Esophagus mucosa (tissue), 1 donor: ENCODE measurements around the gene GMPR2. TPM values are rescaled to one million over a fixed set of nuclear protein-coding genes. Genes with fewer than 3 reads are reported as not detected.

Experiments used
- ATAC-seq: fragments of 200-7000 bp; cut with Tn5 transposase; one replicate; pipeline ENCODE4 v1.9.1; 2020
- total RNA-seq: library from RNA; stranded (reverse); gene quantifications from one replicate; pipeline ENCODE4 v1.2.4, GENCODE V29; 2023
- donor health status: DM: yes; HTN: yes; CAD: no.

Gene GMPR2
- total RNA-seq, 1 donor from 2014 or later, result 38.9 TPM

- ATAC-seq, result no peak
These were observed 37.3 kb downstream of the GMPR2 start for GRCh38 chr14:24269910-24270536.

GRCh38 chr14:24270537-24271133, 37.9 kb downstream of the GMPR2 start:
- ATAC-seq, result no peak

GRCh38 chr14:24271134-24271833, 38.6 kb downstream of the GMPR2 start, which contains the start of gene RABGGTA:
TSS of gene RABGGTA (minus strand) at chr14:24271597. CDS start at chr14:24271115, 482 bp downstream.
- peak; percentile 80 for ATAC-seq

- ATAC-seq, result no peak
These were observed 39.1 kb downstream of the GMPR2 start for GRCh38 chr14:24271834-24272263.

- peak; percentile 11 for ATAC-seq
These were observed 39.7 kb downstream of the GMPR2 start for GRCh38 chr14:24272467-24272866.

- ATAC-seq, result peak; percentile 26
These were observed 40.8 kb downstream of the GMPR2 start for GRCh38 chr14:24273422-24273998.

- ATAC-seq, result peak; percentile 73
These were observed 41.4 kb downstream of the GMPR2 start for GRCh38 chr14:24274101-24274543.

- no peak for ATAC-seq
These were observed 44.3 kb downstream of the GMPR2 start for GRCh38 chr14:24277071-24277470.

- no peak for ATAC-seq
These were observed 45.0 kb downstream of the GMPR2 start for GRCh38 chr14:24277606-24278321.

GRCh38 chr14:24278424-24278823, 45.7 kb downstream of the GMPR2 start:
- no peak for ATAC-seq

GRCh38 chr14:24279301-24280186, 46.8 kb downstream of the GMPR2 start:
- peak; percentile 87 for ATAC-seq

GRCh38 chr14:24280797-24281460, 48.2 kb downstream of the GMPR2 start:
- peak; percentile 60 for ATAC-seq

- ATAC-seq, result no peak
These were observed 48.9 kb downstream of the GMPR2 start for GRCh38 chr14:24281636-24282035.

GRCh38 chr14:24282736-24283135, 50.0 kb downstream of the GMPR2 start:
- no peak for ATAC-seq

- no peak for ATAC-seq
These were observed 51.2 kb downstream of the GMPR2 start for GRCh38 chr14:24283796-24284460.

- ATAC-seq, result no peak
These were observed 51.8 kb downstream of the GMPR2 start for GRCh38 chr14:24284501-24285035.

- no peak for ATAC-seq
These were observed 52.6 kb downstream of the GMPR2 start for GRCh38 chr14:24285351-24285750.

- ATAC-seq, result no peak
These were observed 54.3 kb downstream of the GMPR2 start for GRCh38 chr14:24286996-24287395.
